GM19463 (cell line): ENCODE results near the gene GPR55.
A peak's percentile ranks its signal among the peaks of the same experiment; 100 is the strongest.

Source experiments
- ATAC-seq: cut with Tn5 transposase; IDR thresholded peaks from one replicate; pipeline ENCODE4 v1.9.1; 2021; ENCODE audit warnings: mild to moderate bottlenecking, moderate library complexity; ENCODE audit not compliant: unreplicated experiment

The GPR55 gene

DNA sequence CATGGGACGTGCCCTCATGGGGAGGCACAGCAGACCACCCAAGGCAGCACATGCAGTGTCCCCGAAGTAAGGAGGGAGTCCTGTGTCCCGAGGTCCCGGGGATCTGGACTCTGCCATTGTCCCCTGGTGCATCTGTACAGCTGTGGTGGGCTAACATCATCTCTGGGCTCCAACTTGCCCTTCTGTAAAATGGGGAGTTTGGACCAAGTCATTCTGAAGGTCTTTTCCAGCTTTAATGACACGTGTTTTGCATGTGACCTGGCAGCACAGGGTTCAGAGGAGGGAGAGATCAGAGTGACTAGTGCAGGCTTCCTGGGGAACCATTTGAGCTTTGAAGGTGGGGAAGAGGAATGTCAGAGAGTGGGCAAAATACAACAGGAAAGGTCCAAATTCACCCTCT lies 38.8 kb downstream of the GPR55 start:
- ATAC-seq, result no peak

DNA sequence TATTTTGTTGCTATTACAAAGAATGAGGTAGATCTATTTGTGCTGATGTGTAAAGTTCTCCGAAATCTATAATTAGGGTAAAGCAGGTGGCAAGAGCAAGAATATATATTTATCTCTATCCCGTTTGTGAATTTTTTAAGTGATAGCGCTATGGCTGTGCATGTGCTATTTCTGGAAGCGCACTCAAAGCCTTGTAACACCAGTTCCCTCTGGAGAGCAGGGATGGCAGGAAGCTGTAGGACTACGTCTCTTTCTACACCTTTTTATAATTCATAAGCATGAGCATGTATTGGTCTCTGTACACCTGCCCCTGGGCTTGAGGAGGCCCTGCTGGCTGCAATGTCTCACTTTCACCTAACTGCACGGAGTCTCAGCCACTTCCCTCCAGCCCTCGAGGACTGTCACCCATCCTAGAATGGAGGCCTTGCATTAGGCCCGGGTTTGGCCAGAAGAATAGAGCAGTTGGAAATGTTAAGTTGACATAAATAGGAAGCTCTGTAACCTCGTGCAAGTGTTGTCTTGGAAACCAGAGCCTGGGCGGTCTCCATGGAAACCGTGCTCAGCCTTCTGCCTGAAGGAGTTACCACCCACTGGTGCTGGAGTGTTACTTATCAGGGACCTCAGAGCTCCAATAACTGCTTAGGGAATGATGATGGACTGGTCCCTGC lies 39.4 kb downstream of the GPR55 start:
- no peak for ATAC-seq

DNA sequence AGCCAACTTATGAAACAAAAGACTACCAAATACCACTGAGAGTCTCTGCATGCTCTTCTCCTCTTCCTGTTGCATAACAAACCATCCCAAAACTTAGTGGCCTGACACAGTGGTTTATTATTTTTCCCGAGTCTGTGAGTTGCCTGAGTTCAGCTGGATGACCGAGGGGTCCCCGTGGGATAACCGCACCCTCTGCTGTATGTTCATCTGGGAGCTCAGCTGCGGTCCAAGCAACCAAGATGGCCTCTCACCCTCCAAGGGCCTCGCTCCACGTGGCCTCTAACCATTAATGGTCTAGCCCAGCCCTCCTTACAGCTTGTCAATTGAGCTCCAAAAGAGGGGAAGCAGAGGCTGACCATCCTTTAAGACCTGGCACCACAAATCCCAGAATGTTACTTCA lies 43.2 kb downstream of the GPR55 start:
- ATAC-seq, result no peak

DNA sequence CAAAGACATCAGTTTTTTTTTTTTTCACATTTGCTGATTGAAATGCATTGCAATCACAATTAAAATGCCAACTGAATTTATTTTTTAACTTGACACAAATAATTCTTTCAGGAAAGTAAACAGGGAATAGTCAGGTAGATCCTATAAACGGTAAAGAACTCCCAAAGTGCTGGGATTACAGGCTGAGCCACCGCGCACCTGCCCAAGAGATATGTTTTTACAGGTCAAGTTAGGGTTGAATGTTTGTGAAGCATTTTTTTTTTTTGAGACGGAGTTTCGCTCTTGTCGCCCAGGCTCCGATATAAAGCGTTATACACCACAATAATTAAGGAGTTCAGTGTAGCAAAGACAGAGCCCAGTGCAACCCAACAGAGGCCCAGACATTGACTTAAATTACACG lies 45.2 kb downstream of the GPR55 start:
- ATAC-seq, result no peak

DNA sequence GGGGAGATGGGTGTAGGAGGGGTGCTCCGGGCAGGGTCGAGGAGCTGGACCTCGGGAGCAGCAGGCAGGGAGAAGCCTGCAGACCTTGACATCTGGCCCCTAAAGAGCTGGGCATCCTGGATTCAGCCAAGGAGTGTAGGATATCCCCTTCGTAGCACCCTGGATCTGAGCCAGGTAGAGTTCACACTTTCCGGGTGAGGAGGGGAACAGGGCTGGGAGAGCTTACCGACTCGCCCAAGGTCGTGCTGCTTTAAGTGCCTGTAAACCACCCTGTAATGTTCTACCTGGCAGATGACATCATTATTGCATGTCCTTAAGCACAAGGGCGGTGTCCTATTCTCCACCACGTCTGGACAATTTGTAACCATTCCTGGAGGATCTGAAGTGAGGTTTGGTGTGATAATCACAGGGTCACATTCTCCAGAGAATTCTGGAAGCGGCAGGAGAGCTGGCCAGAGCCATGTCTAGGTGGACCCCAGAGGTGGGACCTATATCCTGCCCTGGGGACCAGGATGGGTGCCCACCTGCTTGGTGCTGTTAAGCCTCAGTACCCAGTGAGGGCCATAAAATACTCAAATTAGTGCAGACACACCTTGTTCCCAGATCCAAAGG lies 45.7 kb downstream of the GPR55 start:
- no peak for ATAC-seq

DNA sequence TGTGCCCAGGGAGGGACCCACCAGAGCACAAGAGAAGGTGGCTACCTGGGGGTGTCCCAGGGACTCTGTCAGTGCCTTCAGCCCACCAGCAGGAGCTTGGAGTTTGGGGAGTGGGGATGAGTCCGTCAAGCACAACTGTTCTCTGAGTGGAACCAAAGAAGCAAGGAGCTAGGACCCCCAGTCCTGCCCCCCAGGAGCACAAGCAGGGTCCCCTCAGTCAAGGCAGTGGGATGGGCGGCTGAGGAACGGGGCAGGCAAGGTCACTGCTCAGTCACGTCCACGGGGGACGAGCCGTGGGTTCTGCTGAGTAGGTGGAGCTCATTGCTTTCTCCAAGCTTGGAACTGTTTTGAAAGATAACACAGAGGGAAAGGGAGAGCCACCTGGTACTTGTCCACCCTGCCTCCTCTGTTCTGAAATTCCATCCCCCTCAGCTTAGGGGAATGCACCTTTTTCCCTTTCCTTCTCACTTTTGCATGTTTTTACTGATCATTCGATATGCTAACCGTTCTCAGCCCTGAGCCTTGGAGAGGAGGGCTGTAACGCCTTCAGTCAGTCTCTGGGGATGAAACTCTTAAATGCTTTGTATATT lies 46.3 kb downstream of the GPR55 start:
- ATAC-seq, result no peak

DNA sequence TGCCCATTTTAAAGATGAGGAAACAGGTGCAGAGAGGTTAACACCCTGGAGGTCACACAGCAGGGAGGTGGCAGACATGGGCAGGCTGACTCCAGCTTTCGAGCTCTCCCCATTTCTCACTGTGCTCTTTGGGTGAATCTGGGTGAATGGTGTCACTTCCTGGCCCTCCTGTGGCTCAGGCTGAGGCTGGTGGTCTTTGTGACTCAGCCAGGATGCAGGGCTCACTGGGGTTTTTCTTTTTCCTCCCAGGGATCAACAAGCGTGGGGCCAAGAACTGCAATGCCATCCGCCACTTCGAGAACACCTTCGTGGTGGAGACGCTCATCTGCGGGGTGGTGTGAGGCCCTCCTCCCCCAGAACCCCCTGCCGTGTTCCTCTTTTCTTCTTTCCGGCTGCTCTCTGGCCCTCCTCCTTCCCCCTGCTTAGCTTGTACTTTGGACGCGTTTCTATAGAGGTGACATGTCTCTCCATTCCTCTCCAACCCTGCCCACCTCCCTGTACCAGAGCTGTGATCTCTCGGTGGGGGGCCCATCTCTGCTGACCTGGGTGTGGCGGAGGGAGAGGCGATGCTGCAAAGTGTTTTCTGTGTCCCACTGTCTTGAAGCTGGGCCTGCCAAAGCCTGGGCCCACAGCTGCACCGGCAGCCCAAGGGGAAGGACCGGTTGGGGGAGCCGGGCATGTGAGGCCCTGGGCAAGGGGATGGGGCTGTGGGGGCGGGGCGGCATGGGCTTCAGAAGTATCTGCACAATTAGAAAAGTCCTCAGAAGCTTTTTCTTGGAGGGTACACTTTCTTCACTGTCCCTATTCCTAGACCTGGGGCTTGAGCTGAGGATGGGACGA lies 47.1 kb downstream of the GPR55 start:
- ATAC-seq, result no peak

DNA sequence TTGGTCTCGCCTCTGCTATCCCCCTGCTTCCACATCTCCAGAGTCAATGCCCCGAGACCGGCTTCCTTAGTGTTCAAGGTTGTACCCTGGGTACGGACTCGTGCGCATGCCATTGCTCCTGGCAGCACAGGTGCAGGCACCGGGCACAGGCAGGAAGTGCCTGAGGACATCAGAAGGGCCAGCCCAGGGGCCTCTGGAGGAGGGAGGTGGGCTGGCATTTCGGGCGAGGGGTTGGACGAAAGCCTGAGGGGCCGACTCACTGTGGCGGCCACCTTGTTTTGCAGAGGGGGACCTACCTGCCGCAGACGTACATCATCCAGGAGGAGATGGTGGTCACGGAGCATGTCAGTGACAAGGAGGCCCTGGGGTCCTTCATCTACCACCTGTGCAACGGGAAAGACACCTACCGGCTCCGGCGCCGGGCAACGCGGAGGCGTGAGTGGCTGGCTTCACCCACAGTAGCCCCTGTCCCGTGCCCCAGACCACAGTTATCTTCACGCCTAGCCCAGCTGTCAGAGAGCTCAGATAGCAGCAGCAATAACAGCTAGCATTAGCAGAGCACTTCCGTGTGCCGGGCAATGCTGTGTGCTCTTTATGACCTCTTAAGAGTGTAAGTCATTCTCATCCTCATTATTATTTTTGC lies 47.8 kb downstream of the GPR55 start:
- ATAC-seq, result no peak

DNA sequence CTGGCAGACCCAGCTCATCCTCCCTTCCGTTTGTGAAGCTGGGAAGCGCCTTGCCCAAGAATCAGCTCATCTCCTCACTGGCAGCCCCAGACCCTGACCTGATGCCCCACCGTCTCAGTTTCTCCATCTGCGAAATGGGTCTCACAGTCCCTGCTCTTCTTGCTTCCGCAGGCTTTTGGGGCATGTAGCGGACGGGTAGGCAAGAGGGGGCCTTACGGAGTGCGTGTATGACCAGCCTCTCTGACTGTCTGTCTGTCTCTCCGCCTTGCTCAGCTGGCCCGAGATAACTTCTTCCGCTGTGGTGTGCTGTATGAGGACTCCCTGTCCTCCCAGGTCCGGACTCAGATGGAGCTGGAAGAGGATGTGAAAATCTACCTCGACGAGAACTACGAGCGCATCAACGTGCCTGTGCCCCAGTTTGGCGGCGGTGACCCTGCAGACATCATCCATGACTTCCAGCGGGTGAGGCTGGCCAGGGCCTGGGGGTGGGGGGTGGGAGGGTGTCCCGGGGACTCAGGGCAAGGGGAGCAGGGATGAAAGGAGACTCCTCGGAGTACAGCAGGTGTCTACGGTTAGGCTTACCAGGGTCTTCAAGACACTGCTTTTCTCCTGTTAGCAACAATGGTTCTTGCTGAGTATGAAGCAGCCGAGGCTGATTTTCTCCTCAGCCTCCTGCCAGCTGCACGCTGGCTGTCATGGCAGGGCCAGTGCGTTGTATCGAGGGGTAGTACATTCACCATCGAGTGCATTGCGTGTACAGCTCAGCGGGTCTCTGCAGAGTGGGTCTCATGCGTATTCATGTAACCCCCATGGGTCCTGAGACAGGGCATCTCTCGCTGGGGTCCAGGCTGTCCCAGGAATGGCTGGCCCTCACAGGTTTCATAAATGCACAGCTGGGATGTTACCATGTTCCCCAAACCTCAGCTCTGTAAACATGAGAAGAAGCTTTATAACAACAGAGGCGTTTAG lies 49.4 kb downstream of the GPR55 start:
- ATAC-seq, result no peak

DNA sequence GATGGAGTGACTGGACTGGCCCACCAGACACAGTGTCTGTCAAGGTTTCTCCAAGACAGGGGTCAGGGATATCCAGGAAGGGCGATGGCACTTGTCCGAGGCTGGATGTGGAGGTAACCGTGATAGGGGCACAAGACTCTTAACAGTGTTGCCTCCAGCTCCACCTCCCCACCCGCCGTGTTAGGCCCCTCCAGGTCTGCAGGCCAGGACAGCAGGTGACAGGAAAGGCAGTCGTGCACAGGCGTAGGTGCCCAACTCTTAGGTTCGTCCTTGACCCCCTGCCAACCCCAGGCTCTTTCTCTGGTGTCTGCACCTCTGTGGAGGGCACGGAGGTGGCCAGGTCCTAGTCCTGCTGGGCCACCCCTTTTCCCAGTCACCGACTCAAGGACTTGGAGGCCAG lies 50.2 kb downstream of the GPR55 start:
- ATAC-seq, result no peak

DNA sequence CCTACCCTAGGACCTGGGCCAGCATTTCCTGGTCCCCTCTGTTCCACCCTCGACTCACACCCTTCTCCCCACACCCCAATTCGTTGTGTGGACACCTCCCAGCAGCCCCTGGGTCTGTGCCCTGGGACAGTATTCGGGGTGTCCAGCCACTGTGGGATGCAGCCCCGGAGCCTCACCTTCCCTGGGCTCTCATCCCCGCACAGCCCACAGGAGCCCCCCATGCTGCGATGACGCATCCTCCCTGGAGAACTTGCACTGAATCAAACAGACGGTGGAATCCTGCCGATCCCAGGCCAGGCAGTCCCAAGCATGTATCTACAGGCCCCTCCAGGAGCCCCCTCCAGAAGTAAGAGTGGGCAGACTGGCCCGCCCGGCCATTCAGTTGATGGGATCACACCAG lies 50.6 kb downstream of the GPR55 start:
- no peak for ATAC-seq

DNA sequence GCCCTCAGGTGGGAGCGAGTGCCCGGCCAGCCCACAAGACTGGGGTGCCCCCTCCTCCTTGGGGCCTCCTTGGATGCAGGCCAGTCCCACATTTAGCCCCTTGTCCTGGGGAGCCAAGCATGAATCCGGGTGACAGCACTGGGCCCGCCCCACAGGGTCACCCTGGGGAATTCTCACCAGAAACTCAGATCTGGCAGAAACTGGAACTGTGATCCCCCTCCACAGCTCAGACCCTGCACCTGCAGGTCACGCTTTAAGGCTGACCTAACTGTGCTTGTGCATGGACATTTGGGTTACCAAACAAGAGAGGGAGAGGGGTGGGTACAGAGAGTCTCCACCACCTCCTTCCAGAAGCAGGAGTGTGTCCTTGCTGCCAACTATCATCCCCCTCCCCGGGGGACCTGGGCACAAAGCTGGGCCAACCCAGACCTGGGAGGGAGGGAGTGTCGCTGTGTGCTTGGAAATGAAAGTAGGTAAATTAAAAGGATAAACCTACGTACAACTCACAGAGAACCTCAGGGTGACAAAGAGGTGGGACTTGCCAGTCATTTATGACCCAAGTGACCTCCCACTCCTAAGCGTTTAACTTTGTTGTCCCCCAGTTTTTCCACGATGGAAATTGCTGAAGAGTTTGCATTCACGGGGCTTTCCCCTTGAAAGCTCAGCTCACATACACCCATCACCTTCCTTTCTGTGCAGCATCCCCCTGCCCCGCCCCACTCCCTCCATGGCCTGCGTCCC lies 51.2 kb downstream of the GPR55 start:
- peak; percentile 71 for ATAC-seq

DNA sequence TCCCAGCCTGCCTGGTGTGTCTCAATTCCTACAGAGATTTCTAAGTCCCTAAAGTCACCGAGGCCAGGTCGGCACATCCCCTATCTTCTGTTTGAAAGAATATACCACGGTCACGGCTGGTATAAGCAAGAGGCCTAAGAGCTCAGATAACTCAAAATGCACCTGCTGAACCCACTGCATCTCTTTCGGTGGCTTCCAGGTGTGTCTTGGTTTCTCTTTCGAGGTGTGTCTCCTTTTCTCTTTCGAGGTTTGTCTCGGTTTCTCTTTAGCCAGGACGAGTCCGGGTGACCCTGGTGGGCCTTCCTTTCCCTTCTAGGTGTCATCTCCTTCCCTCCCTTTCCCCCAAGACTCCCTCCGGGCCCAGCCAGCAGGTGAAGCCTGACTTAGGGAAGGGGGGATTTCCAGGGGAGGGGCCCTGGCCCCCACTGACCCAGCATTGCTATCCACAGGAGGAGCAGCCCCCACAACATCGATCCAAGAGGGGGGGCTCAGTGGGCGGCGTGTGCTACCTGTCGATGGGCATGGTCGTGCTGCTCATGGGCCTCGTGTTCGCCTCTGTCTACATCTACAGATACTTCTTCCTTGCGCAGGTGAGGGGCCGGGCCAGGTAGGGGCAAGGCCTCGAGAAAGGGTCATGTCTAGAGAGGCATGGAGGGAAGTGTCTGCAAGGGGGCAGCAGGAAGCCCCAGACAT lies 51.9 kb downstream of the GPR55 start:
- ATAC-seq, result peak; percentile 50

DNA sequence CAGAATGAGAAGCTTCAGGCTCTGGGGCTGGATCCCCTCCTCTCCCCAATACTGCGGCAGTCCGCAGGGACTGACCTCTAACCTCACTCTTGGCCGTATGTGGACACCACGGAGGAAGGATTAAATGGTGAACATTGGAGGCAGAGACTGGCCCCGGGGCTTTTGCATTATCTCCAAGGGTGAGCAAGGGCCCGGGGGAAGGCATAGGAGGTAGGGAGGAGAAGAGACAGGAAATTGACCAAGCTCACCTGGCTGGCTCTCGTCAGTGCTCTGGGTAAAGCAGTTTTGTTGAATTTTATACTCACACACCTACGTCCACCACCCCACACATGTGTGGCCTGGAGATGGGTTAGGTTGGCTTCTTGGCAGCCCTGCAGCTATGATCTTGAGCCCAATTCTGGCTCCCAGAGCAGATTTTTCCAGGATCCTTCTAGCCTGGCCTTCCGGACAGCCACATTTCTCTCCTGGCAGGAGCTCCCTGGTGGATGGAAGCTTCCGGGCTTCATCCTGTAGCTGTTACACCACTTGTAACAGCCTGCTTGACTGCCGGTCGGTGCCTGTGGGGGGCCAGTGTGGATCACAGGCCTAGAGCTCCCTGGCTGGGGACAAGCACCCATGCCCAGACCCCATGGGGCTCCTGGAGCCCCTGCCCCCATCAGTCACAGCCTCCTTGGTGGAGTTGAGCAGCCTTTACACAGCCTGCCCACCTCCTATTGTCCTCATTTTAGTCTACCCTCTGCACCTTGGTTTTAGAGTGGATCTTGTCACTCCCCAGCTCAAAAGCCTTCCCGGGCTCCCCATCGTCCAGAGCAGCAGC lies 52.7 kb downstream of the GPR55 start:
- ATAC-seq, result no peak

DNA sequence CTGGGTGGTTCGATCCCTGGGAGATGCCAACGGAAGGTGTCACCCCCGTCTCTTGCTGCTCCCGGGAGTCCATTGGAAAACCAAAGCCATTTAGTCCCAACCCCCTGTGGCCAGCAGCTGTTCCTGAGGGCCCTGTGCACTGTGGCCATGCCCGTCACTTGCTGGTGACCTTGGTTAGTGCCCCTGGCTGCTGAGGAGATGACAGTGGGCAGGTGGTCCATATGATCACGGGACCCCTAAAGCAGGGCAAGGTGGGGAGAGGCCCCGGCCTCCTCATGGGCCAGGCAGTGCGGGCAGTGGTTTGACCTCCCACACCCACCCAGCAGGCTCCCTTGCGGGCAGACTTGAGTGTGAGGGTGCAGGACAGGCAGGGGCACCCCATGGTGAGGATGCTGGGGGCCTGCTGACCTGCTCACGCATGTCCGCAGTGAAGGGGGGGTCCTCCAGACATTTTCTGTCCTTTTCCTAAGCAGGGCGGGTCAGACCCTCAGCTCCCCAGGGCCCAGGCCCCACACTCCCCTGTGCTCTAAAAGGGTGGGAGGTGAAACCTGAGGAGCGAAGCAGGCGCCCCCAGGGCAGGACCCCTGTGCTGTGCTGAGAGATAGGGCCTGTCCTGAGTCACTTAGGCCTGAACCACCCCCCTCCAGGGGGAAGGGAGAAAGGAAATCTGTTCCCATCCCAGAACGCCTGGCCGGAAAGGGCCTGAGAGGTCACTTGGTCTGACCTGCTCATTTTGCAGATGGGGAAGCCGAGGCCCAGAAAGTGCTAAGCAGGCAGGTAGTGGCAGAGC lies 53.5 kb downstream of the GPR55 start:
- ATAC-seq, result no peak

DNA sequence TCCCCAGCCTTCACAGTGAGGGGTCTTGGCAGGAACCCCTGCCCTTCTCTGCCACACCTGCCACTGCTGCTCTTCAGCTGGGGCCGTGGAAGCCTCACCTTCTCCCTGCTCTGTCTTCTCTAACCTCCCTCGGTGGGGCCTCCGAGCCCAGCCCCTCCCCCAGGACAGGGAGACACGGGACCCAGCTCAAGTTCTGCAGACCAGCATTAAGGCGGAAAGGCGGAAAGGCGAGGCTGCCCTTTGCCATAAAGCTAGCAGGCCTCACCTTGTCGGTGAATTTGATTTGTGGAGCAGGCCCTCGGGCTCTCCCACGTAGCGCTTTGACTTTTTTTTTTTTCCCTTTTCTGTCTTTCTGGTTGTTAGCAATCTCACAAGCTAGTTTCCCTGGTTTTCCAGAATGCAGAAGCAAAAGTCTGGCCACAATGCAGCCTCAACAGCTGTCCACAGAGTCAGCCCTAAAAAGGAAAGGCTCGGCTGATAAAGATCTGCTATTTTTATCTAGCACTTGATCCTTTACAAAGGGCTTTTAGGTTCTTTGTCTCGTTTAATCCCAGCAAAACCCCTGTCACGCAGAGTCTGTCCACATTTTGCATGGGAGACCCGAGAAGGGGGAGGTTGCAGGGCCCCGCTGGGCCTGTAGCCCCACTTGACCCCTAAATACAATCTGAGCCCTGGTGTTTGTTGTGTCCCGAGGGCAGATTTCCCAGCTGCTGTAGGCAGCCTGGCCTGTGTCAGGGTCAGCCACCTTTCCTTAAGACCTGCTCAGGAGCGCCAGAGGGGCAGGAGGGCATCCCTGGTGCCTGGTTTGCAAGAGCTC lies 54.3 kb downstream of the GPR55 start:
- no peak for ATAC-seq
